Liver (tissue), 9 donors: ENCODE results near the gene CROT. TPM values are rescaled to one million over a fixed set of nuclear protein-coding genes. Genes with fewer than 3 reads are reported as not detected.

ENCODE experiments used
- DNase-seq: peaks from one replicate; pipeline ENCODE4 v3.0.0-alpha.2; 2017; ENCODE audit warnings: low spot score
- H3K27ac ChIP-seq, 2 donors: one replicate each; pipeline ENCODE4 v1.7.0; 2013; ENCODE audit warnings: inconsistent platforms in 2 of 2, low read length in 2 of 2, control low read depth in 1 of 2, low read depth in 1 of 2, mild to moderate bottlenecking in 1 of 2
- H3K27me3 ChIP-seq, 4 donors: one replicate each; pipeline versions ENCODE4 v1.6.1 to v1.7.0; 2013; ENCODE audit warnings: low read length in 3 of 4, inconsistent platforms in 1 of 4, mild to moderate bottlenecking in 1 of 4, moderate library complexity in 1 of 4; ENCODE audit not compliant: control insufficient read depth in 4 of 4, insufficient read depth in 4 of 4
- H3K36me3 ChIP-seq, 4 donors: one replicate each; pipeline versions ENCODE4 v1.6.1 to v1.7.0; 2013; ENCODE audit warnings: low read length in 3 of 4, mild to moderate bottlenecking in 3 of 4, low read depth in 1 of 4, moderate library complexity in 1 of 4; ENCODE audit not compliant: control insufficient read depth in 4 of 4, insufficient read depth in 3 of 4
- H3K4me1 ChIP-seq, 4 donors: one replicate each; pipeline versions ENCODE4 v1.6.1 to v1.7.0; 2013; ENCODE audit warnings: low read length in 3 of 4, mild to moderate bottlenecking in 3 of 4, moderate library complexity in 1 of 4; ENCODE audit not compliant: control insufficient read depth in 4 of 4, insufficient read depth in 4 of 4
- H3K4me3 ChIP-seq, 3 donors: one replicate each; pipeline versions ENCODE4 v1.6.1 to v1.7.0; 2013; ENCODE audit warnings: low read length in 3 of 3, control low read depth in 1 of 3, low read depth in 1 of 3, mild to moderate bottlenecking in 1 of 3
- H3K9ac ChIP-seq, 2 donors: one replicate each; pipeline ENCODE4 v1.7.0; 2013; ENCODE audit warnings: low read length in 2 of 2, mild to moderate bottlenecking in 2 of 2, moderate library complexity in 2 of 2, control low read depth in 1 of 2, low read depth in 1 of 2
- H3K9me3 ChIP-seq, 4 donors: one replicate each; pipeline versions ENCODE4 v1.6.1 to v1.7.0; 2013; ENCODE audit warnings: low read length in 3 of 4; ENCODE audit not compliant: control insufficient read depth in 4 of 4
- ATF3 ChIP-seq: IDR thresholded peaks from 2 replicates; pipeline ENCODE4 v1.6.1; 2016; ENCODE audit warnings: antibody characterized with exemption
- EGR1 ChIP-seq, 2 donors: IDR thresholded peaks; 2 replicates each; pipeline ENCODE4 v1.6.1; 2016 to 2018; ENCODE audit warnings: antibody characterized with exemption in 2 of 2, low read depth in 2 of 2
- FOXA1 ChIP-seq: IDR thresholded peaks from 2 replicates; pipeline ENCODE4 v1.6.1; 2016; ENCODE audit warnings: antibody characterized with exemption
- GABPA ChIP-seq, 2 donors: IDR thresholded peaks in 1 of 2; conservative IDR thresholded peaks in 1 of 2; 2 replicates each; pipeline ENCODE4 v1.6.1; 2016; ENCODE audit warnings: antibody characterized with exemption in 2 of 2, mild to moderate bottlenecking in 1 of 2, moderate library complexity in 1 of 2
- HNF4A ChIP-seq, 2 donors: conservative IDR thresholded peaks; 2 replicates each; pipeline ENCODE4 v1.6.1; 2016; ENCODE audit warnings: antibody characterized with exemption in 2 of 2, mild to moderate bottlenecking in 2 of 2
- HNF4G ChIP-seq: IDR thresholded peaks from 2 replicates; pipeline ENCODE4 v1.6.1; 2016; ENCODE audit warnings: antibody characterized with exemption
- JUND ChIP-seq, 2 donors: IDR thresholded peaks; 2 replicates each; pipeline ENCODE4 v1.6.1; 2016; ENCODE audit warnings: antibody characterized with exemption in 2 of 2
- NR2F2 ChIP-seq: IDR thresholded peaks from 2 replicates; pipeline ENCODE4 v1.6.1; 2016; ENCODE audit warnings: antibody characterized with exemption
- RAD21 ChIP-seq, 2 donors: IDR thresholded peaks; 2 replicates each; pipeline ENCODE4 v1.6.1; 2016; ENCODE audit warnings: antibody characterized with exemption in 2 of 2, mild to moderate bottlenecking in 2 of 2
- REST ChIP-seq: IDR thresholded peaks from 2 replicates; pipeline ENCODE4 v1.6.1; 2016; ENCODE audit warnings: antibody characterized with exemption, mild to moderate bottlenecking
- RXRA ChIP-seq, 2 donors: IDR thresholded peaks; 2 replicates each; pipeline ENCODE4 v1.6.1; 2017 to 2018; ENCODE audit warnings: antibody characterized with exemption in 2 of 2, mild to moderate bottlenecking in 1 of 2
- SP1 ChIP-seq: IDR thresholded peaks from 2 replicates; pipeline ENCODE4 v1.6.1; 2018; ENCODE audit warnings: antibody characterized with exemption, mild to moderate bottlenecking
- TAF1 ChIP-seq: conservative IDR thresholded peaks from 2 replicates; pipeline ENCODE4 v1.6.1; 2016; ENCODE audit warnings: antibody characterized with exemption, mild to moderate bottlenecking
- YY1 ChIP-seq: IDR thresholded peaks from 2 replicates; pipeline ENCODE4 v1.6.1; 2016; ENCODE audit warnings: antibody characterized with exemption, mild to moderate bottlenecking
- WGBS: extraction: QIAGEN DNeasy Blood & Tissue Kit; methylation state at CpG from one replicate; pipeline ENCODE4 v1.1.7; 2013; 5-methylcytosine and 5-hydroxymethylcytosine counted together
- polyA plus RNA-seq, 2 donors: library from polyadenylated mRNA; stranded (reverse) in 1 of 2; unstranded in 1 of 2; fragments of 200-250 nt in 1 of 2; fragments of >200 nt in 1 of 2; fragmentation: Nextera tagmentation in 1 of 2; extraction: Ambion mirVana in 1 of 2; gene quantifications; one replicate each; pipeline versions ENCODE4 v1.2.1 to v1.2.3, GENCODE V29; 2013 to 2015
- total RNA-seq, 2 donors: library from RNA; depleted of rRNA; stranded (reverse); fragments of >200 nt; gene quantifications; one replicate each; pipeline ENCODE4 v1.2.3, GENCODE V29; 2014
- TF ChIP-seq, protein P1 (sequence below): IDR thresholded peaks from 2 replicates; pipeline ENCODE4 v1.6.1; 2016; ENCODE audit warnings: antibody characterized with exemption
- donor health status: healthy.
- donor health status: healthy.
- donor health status: healthy.
- donor health status: healthy.
- donor health status: healthy.

The CROT gene
- total and polyA plus RNA-seq, 4 donors: 10.6 to 45.1 (median 32.9) TPM

GRCh38 chr7:87426160-87426559 lies 80.7 kb downstream of the CROT start:
- Histone ChIP-seq H3K27ac (no peak overlapping the region), H3K36me3 (peaks cover 8 to 71% (median 65%) of the 10 kb centered on the region in 4 donors), H3K27me3 (no peaks in the 10 kb centered on the region), H3K4me1 (no peaks in the 10 kb centered on the region), H3K9ac (no peak overlapping the region), H3K9me3 (no peaks in the 10 kb centered on the region), H3K4me3 (no peak overlapping the region)
- no peak for DNase-seq
- WGBS: 86% methylated on average over 3 of the region's 3 CpGs
- TF ChIP-seq TAF1: no peak
- TF ChIP-seq ATF3: no peak
- TF ChIP-seq RAD21 (IDR thresholded peaks at IDR 0.05): no peak
- no peak for TF ChIP-seq HNF4G
- no peak for TF ChIP-seq GABPA (IDR thresholded peaks at IDR 0.05 in 1 of 2, conservative IDR thresholded peaks at IDR 0.05 in 1 of 2)
- no peak for TF ChIP-seq RXRA (IDR thresholded peaks at IDR 0.05)
- no peak for TF ChIP-seq JUND (IDR thresholded peaks at IDR 0.05)
- TF ChIP-seq NR2F2: no peak

DNA sequence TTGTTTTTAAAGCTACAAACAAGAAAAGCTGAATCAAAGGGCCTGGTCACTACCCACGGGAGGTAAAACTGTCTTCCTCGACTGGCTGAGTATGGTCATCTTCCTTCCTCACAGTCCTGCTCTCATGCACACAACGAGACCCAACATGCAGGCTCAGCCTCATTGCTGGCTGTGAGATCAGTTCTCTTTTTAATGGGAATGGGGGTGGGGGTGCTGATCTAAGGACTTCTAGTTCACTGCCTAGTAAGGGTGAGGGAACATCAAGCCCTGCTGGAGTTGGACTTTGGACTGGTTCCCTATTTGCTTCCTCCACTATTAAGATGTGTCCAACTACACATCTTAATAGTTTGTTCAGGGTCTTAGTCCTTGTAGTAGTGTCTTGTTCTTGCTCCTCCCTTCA lies 81.8 kb downstream of the CROT start:
- no peaks in the 10 kb centered on the region for H3K4me1 ChIP-seq
- no peaks in the 10 kb centered on the region for H3K9me3 ChIP-seq
- WGBS: 95% methylated on average over 3 of the region's 3 CpGs
- H3K27ac ChIP-seq: no peak overlapping the region
- H3K4me3 ChIP-seq: no peak overlapping the region
- no peak for TF ChIP-seq SP1
- peak; percentile 20 to 30 for TF ChIP-seq HNF4A (conservative IDR thresholded peaks at IDR 0.05)
- TF ChIP-seq, protein P1, sequence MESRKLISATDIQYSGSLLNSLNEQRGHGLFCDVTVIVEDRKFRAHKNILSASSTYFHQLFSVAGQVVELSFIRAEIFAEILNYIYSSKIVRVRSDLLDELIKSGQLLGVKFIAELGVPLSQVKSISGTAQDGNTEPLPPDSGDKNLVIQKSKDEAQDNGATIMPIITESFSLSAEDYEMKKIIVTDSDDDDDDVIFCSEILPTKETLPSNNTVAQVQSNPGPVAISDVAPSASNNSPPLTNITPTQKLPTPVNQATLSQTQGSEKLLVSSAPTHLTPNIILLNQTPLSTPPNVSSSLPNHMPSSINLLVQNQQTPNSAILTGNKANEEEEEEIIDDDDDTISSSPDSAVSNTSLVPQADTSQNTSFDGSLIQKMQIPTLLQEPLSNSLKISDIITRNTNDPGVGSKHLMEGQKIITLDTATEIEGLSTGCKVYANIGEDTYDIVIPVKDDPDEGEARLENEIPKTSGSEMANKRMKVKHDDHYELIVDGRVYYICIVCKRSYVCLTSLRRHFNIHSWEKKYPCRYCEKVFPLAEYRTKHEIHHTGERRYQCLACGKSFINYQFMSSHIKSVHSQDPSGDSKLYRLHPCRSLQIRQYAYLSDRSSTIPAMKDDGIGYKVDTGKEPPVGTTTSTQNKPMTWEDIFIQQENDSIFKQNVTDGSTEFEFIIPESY: no peak
- no peak for TF ChIP-seq TAF1
- no peak for TF ChIP-seq REST
- H3K27me3 ChIP-seq: no peaks in the 10 kb centered on the region
- peaks cover 5 to 72% (median 70%) of the 10 kb centered on the region in 4 donors for H3K36me3 ChIP-seq
- no peak overlapping the region for H3K9ac ChIP-seq
- no peak for DNase-seq

- no peak for DNase-seq
- Histone ChIP-seq H3K9ac (no peak overlapping the region), H3K36me3 (peaks cover 8 to 70% (median 59%) of the 10 kb centered on the region in 4 donors), H3K9me3 (no peaks in the 10 kb centered on the region), H3K4me1 (no peaks in the 10 kb centered on the region), H3K27me3 (no peaks in the 10 kb centered on the region), H3K27ac (no peak overlapping the region), H3K4me3 (no peak overlapping the region)
- WGBS: 93% methylated on average over 2 of the region's 2 CpGs
- TF ChIP-seq HNF4A (conservative IDR thresholded peaks at IDR 0.05) (no peak), ATF3 (no peak), SP1 (no peak), RXRA (IDR thresholded peaks at IDR 0.05) (no peak), EGR1 (IDR thresholded peaks at IDR 0.05; ENCODE audit: low read depth in 2 of 2) (no peak), HNF4G (no peak), NR2F2 (no peak), YY1 (no peak), GABPA (IDR thresholded peaks at IDR 0.05 in 1 of 2, conservative IDR thresholded peaks at IDR 0.05 in 1 of 2) (no peak), REST (no peak), FOXA1 (no peak)
- TF ChIP-seq, protein P1: no peak
Measured at GRCh38 chr7:87432536-87432935, 87.1 kb downstream of the CROT start.
